HG02885 (cell line): ENCODE data around the gene TAB2.
A peak's percentile ranks its signal among the peaks of the same experiment; 100 is the strongest.

Experiments used
- ATAC-seq: cut with Tn5 transposase; IDR thresholded peaks from one replicate; pipeline ENCODE4 v1.9.1; 2021; ENCODE audit warnings: mild to moderate bottlenecking; ENCODE audit not compliant: unreplicated experiment, poor library complexity

TAB2 gene

GRCh38 chr6:149317644-149318571 lies at the start of gene TAB2:
TAB2 (plus strand) TSS chr6:149317712; CDS start chr6:149369998, 52,286 bp downstream.
- ATAC-seq: peak; percentile 24

GRCh38 chr6:149268146-149268545 lies 49.4 kb upstream of the TAB2 start:
- no peak for ATAC-seq

GRCh38 chr6:149268768-149269167 lies 48.7 kb upstream of the TAB2 start:
- ATAC-seq: no peak

- no peak for ATAC-seq
These were observed 46.9 kb upstream of the TAB2 start for GRCh38 chr6:149270616-149271015.

GRCh38 chr6:149271348-149272340 lies 45.9 kb upstream of the TAB2 start:
- ATAC-seq: peak; percentile 85

GRCh38 chr6:149273318-149273717 lies 44.2 kb upstream of the TAB2 start:
- ATAC-seq: no peak

GRCh38 chr6:149275621-149276020 lies 41.9 kb upstream of the TAB2 start:
- no peak for ATAC-seq

- no peak for ATAC-seq
These were observed 39.9 kb upstream of the TAB2 start for GRCh38 chr6:149277621-149278020.

- no peak for ATAC-seq
These were observed 38.5 kb upstream of the TAB2 start for GRCh38 chr6:149278997-149279396.

- ATAC-seq: no peak
These were observed 32.6 kb upstream of the TAB2 start for GRCh38 chr6:149284904-149285303.

- ATAC-seq: no peak
These were observed 31.9 kb upstream of the TAB2 start for GRCh38 chr6:149285626-149286025.

GRCh38 chr6:149286905-149287304 lies 30.6 kb upstream of the TAB2 start:
- no peak for ATAC-seq

- ATAC-seq: no peak
These were observed 28.2 kb upstream of the TAB2 start for GRCh38 chr6:149289192-149289781.

GRCh38 chr6:149289966-149290365 lies 27.5 kb upstream of the TAB2 start:
- no peak for ATAC-seq

GRCh38 chr6:149293244-149293643 lies 24.3 kb upstream of the TAB2 start:
- ATAC-seq: no peak

GRCh38 chr6:149300563-149300962 lies 16.9 kb upstream of the TAB2 start:
- ATAC-seq: no peak

GRCh38 chr6:149302723-149303122 lies 14.8 kb upstream of the TAB2 start:
- no peak for ATAC-seq

- ATAC-seq: no peak
These were observed 14.0 kb upstream of the TAB2 start for GRCh38 chr6:149303468-149303867.

GRCh38 chr6:149305372-149305771 lies 12.1 kb upstream of the TAB2 start:
- ATAC-seq: no peak

- no peak for ATAC-seq
These were observed 10.5 kb upstream of the TAB2 start for GRCh38 chr6:149306967-149307366.
